ENCODE data around the gene TMEFF2.

DNA sequence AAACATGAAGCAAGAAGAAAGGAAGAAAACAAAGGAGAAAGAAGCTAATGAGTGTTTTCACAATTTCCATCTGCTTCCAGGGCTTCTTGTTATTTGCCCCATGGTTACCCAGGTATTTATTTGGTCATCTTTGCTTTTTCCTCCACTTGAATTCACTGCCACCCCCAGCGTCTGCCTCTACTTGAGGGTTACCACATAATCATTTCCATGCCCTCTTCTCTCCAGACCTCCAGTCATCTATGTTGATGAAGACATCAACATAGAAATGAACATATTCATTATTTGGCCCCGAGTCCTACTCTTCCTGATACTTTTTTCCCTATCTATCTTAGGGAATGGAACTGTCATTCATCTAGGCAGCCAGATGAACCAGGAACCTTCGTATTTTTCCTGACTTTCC lies 214.2 kb downstream of the TMEFF2 start:
- TF ChIP-seq, protein P1, sequence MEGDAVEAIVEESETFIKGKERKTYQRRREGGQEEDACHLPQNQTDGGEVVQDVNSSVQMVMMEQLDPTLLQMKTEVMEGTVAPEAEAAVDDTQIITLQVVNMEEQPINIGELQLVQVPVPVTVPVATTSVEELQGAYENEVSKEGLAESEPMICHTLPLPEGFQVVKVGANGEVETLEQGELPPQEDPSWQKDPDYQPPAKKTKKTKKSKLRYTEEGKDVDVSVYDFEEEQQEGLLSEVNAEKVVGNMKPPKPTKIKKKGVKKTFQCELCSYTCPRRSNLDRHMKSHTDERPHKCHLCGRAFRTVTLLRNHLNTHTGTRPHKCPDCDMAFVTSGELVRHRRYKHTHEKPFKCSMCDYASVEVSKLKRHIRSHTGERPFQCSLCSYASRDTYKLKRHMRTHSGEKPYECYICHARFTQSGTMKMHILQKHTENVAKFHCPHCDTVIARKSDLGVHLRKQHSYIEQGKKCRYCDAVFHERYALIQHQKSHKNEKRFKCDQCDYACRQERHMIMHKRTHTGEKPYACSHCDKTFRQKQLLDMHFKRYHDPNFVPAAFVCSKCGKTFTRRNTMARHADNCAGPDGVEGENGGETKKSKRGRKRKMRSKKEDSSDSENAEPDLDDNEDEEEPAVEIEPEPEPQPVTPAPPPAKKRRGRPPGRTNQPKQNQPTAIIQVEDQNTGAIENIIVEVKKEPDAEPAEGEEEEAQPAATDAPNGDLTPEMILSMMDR (IDR thresholded peaks at IDR 0.05): no peak
- TF ChIP-seq POLR2A (IDR thresholded peaks at IDR 0.05) (no peak), POLR2AphosphoS5 (IDR thresholded peaks at IDR 0.05) (no peak)

All from prostate gland (tissue), 2 donors.